ENCODE measurements around the gene RNF13. TPM values are rescaled to one million over a fixed set of nuclear protein-coding genes. Genes with fewer than 3 reads are reported as not detected.

The RNF13 gene
- total and polyA plus RNA-seq, 9 donors: 49.4 to 89.4 (median 54.1) TPM

DNA sequence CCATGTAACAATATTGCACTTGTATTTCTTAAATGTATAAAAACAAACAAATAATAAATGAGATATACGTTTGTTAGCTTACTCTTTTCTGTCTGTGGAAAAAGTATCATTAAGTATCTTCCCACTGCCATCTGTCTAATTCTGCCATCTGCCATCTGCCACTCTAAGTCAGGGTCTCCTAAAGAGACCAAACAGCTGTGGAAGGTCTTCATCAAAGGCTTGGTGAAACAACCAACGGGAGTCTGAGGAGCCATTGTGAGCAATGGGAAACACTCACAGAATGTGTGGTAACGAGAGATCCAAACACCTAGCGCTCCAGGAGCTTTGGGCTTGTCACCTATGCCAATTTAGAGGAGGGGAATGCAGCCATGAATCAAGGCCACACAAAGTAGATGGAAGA is 186.4 kb downstream of the RNF13 start:
- Histone ChIP-seq H3K36me3 (no peaks in the 10 kb centered on the region), H3K27me3 (no peaks in the 10 kb centered on the region), H3K9me3 (no peaks in the 10 kb centered on the region), H3K27ac (no peak overlapping the region), H3K4me3 (no peak overlapping the region), H3K4me1 (ENCODE audit: insufficient read depth) (no peaks in the 10 kb centered on the region)
- intact Hi-C loops (cut with DNase I): no loop called here
- TF ChIP-seq EP300 (IDR thresholded peaks at IDR 0.05) (no peak), POLR2A (IDR thresholded peaks at IDR 0.05) (no peak)
- TF ChIP-seq, protein P1, sequence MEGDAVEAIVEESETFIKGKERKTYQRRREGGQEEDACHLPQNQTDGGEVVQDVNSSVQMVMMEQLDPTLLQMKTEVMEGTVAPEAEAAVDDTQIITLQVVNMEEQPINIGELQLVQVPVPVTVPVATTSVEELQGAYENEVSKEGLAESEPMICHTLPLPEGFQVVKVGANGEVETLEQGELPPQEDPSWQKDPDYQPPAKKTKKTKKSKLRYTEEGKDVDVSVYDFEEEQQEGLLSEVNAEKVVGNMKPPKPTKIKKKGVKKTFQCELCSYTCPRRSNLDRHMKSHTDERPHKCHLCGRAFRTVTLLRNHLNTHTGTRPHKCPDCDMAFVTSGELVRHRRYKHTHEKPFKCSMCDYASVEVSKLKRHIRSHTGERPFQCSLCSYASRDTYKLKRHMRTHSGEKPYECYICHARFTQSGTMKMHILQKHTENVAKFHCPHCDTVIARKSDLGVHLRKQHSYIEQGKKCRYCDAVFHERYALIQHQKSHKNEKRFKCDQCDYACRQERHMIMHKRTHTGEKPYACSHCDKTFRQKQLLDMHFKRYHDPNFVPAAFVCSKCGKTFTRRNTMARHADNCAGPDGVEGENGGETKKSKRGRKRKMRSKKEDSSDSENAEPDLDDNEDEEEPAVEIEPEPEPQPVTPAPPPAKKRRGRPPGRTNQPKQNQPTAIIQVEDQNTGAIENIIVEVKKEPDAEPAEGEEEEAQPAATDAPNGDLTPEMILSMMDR (IDR thresholded peaks at IDR 0.05): no peak
- DNase-seq: no peak
- 89 to 90% (median 89%) methylated on average over 4 of the region's 4 CpGs for WGBS, 3 donors

DNA sequence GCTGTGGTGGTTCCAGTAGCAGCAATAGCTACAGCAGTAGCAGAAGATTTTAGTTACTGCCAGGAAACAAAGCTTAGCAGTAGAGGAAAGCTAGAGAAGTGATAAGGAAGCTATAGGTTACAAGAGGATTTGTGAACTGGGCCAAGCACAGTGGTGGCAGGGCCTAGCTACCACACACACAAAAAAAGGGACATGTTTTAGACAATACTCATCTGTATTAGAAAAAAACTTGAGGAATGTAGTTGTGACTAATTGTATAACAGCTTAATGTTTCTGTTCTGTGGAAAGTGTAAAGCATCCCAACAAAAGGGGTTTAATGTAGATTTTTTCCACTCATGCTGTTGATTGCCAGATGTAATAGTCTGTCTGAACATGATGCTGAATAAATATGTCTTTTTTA is 187.6 kb downstream of the RNF13 start:
- Histone ChIP-seq H3K27ac (no peak overlapping the region), H3K36me3 (no peaks in the 10 kb centered on the region), H3K9me3 (no peaks in the 10 kb centered on the region), H3K4me3 (no peak overlapping the region), H3K4me1 (ENCODE audit: insufficient read depth) (no peaks in the 10 kb centered on the region), H3K27me3 (no peaks in the 10 kb centered on the region)
- intact Hi-C loops (cut with DNase I): no loop called here
- TF ChIP-seq POLR2A (IDR thresholded peaks at IDR 0.05) (no peak), EP300 (IDR thresholded peaks at IDR 0.05) (no peak)
- TF ChIP-seq, protein P1 (IDR thresholded peaks at IDR 0.05): no peak
- DNase-seq: no peak

DNA sequence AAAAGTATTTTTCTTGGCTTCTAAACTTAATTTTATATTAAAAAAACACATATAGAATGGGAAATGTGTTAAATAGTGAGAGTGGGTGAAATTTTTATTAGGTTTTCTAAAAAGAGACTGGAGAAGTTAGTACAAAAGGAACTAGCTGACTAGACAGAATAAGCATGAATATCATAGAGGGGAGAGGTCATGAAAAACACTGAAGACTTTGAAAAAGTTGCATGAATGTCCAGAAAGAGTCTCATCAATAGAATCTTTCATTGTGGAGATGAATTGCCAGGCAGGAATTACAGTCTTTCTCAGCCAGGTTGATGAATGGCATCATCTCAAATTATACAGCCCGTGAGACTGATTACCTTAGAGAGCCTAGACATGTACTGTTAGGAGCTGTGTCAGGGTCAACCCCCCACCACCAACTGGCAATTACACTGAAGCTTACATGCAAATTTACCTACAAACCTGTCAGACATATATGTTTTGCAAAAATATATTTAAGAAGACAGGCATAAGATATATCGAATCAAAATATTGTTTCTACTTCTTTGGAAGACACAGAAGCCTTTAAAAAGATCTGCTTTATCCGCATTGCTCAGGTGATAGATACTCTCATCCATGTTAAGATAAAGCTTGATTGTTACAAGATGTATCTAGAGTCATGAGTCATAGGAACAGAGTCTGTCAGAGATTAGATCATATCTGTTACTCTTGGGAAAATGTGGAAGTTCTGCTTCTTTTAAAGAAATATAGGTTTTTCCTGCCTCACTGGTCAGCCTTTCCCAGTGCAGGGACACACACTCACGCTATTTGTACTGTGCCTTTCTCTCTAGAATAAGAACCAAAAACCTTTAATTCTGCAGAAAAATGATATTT is 192.5 kb downstream of the RNF13 start:
- Histone ChIP-seq H3K4me3 (no peak overlapping the region), H3K36me3 (no peaks in the 10 kb centered on the region), H3K27ac (no peak overlapping the region), H3K27me3 (no peaks in the 10 kb centered on the region), H3K4me1 (ENCODE audit: insufficient read depth) (no peaks in the 10 kb centered on the region), H3K9me3 (no peaks in the 10 kb centered on the region)
- intact Hi-C loops (cut with DNase I): no loop called here
- TF ChIP-seq, protein P1 (IDR thresholded peaks at IDR 0.05): no peak
- no peak for TF ChIP-seq POLR2A (IDR thresholded peaks at IDR 0.05)
- no peak for TF ChIP-seq EP300 (IDR thresholded peaks at IDR 0.05)
- WGBS, 3 donors: 75 to 82% (median 79%) methylated on average over 4 of the region's 4 CpGs
- DNase-seq: no peak

DNA sequence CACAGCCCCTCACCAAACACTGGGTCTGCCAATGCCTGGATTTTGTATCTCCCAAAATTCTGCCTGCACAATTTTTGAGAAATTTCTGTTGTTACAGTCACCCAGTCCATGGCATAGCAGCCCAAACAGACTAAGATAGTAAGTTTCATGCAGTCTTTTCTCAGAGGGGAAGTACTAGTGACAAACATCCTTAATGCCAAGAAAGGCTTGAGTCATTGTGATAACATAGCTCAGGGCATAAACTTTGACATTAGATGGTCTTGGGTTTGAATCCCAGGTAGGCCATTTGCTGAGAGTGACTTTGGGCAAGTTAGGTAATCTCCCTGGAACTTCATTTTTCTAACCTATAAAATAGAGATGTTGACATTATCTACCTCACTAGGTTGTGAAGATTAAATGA is 193.8 kb downstream of the RNF13 start:
- no peak for DNase-seq
- Histone ChIP-seq H3K27me3 (no peaks in the 10 kb centered on the region), H3K9me3 (no peaks in the 10 kb centered on the region), H3K27ac (no peak overlapping the region), H3K36me3 (no peaks in the 10 kb centered on the region), H3K4me3 (no peak overlapping the region), H3K4me1 (ENCODE audit: insufficient read depth) (no peaks in the 10 kb centered on the region)
- TF ChIP-seq EP300 (IDR thresholded peaks at IDR 0.05) (no peak), POLR2A (IDR thresholded peaks at IDR 0.05) (no peak)
- TF ChIP-seq, protein P1 (IDR thresholded peaks at IDR 0.05): no peak
- intact Hi-C loops (cut with DNase I): no loop called here

Small RNA genes lying within 50 kb of the gene (small RNA-seq; reads per million reads assigned to genes)
- gene RNU6-507P (not detected), gene RNU6-720P (not detected)

Other genes starting within 250 kb of the RNF13 start
- 100 to 1,000 TPM in 4 of 7 donors, 10 to 100 TPM in 3; 96.0 to 160 (median 112) TPM for gene WWTR1, start 155.2 kb upstream of the RNF13 start, total RNA-seq
- gene WWTR1, start 155.2 kb upstream of the RNF13 start, polyA plus RNA-seq: 10 to 100 TPM; 65.4 to 87.4 TPM
- gene COMMD2, start 60.7 kb upstream of the RNF13 start, total RNA-seq: 10 to 100 TPM; 19.8 to 40.9 (median 35.2) TPM
- 10 to 100 TPM; 15.6 to 31.2 TPM for gene COMMD2, start 60.7 kb upstream of the RNF13 start, polyA plus RNA-seq
- gene ANKUB1, start 20.7 kb upstream of the RNF13 start, total RNA-seq: 1 to 10 TPM in 1 of 7 donors, under 1 TPM in 4, not detected in 2; 0.10 to 3.8 (median 0.48) TPM
- not detected for gene ANKUB1, start 20.7 kb upstream of the RNF13 start, polyA plus RNA-seq
- 100 to 1,000 TPM in 1 of 7 donors, 10 to 100 TPM in 6; 48.3 to 113 (median 88.9) TPM for gene PFN2, start 157.7 kb downstream of the RNF13 start, total RNA-seq
- 100 to 1,000 TPM in 1 of 2 donors, 10 to 100 TPM in 1; 83.2 to 175 TPM for gene PFN2, start 157.7 kb downstream of the RNF13 start, polyA plus RNA-seq